Body of pancreas (tissue), 4 donors: Measurements from ENCODE around the gene NUP37. TPM values are rescaled to one million over a fixed set of nuclear protein-coding genes. Genes with fewer than 3 reads are reported as not detected.

ENCODE experiments used
- ATAC-seq: fragments of 150-250 bp; one replicate; pipeline ENCODE4 v1.9.1; 2016
- DNase-seq, 4 donors: peaks; one replicate each; pipeline ENCODE4 v3.0.0-alpha.2; 2019
- H3K27ac ChIP-seq, 4 donors: fragments of 200-600 bp; sonication (generic); 1 replicate in 3 of 4; 2 replicates in 1 of 4; pipeline versions ENCODE4 v1.5.1 to v1.6.1; 2016 to 2019; ENCODE audit warnings: mild to moderate bottlenecking in 1 of 4, mixed read lengths in 1 of 4, moderate library complexity in 1 of 4
- H3K27me3 ChIP-seq, 2 donors: fragments of 200-600 bp; sonication (generic); one replicate each; pipeline ENCODE4 v1.6.0; 2016; ENCODE audit warnings: mild to moderate bottlenecking in 1 of 2
- H3K36me3 ChIP-seq, 2 donors: fragments of 200-600 bp; sonication (generic); replicated peaks in 1 of 2; 2 replicates each; pipeline ENCODE4 v1.5.1; 2016; ENCODE audit warnings: low read depth in 2 of 2; ENCODE audit not compliant: insufficient read depth in 1 of 2
- H3K4me1 ChIP-seq: fragments of 200-600 bp; sonication (generic); one replicate; pipeline ENCODE4 v1.6.0; 2016
- H3K4me3 ChIP-seq, 2 donors: fragments of 200-600 bp; sonication (generic); 1 replicate in 1 of 2; 2 replicates in 1 of 2; pipeline ENCODE4 v1.5.1; 2016 to 2019
- H3K9me3 ChIP-seq, 3 donors: fragments of 200-600 bp; sonication (generic); 1 replicate in 2 of 3; 2 replicates in 1 of 3; pipeline ENCODE4 v1.5.1; 2016
- CTCF ChIP-seq, 7 experiments: fragments of 450-650 bp in 4 of 7; fragments of 200-600 bp in 3 of 7; sonication (generic) in 3 of 7; IDR thresholded peaks; one replicate each; pipeline ENCODE4 v1.5.1; 2016 to 2019; ENCODE audit warnings: antibody characterized with exemption in 7 of 7
- POLR2A ChIP-seq, 3 donors: fragments of 450-650 bp; IDR thresholded peaks; one replicate each; pipeline ENCODE4 v1.6.1; 2016; ENCODE audit warnings: antibody characterized with exemption in 3 of 3, mild to moderate bottlenecking in 2 of 3
- WGBS, 2 donors: methylation state at CpG; one replicate each; pipeline ENCODE4 v1.1.5; 2017; 5-methylcytosine and 5-hydroxymethylcytosine counted together
- intact Hi-C: fragments of 100-400 bp; cut with DNase I; formaldehyde crosslinking; loops from one replicate; pipeline ENCODE4 v1.15.1; 2023
- total RNA-seq, 2 donors: library from RNA; depleted of rRNA; stranded (reverse); fragments of >200 nt; gene quantifications; one replicate each; pipeline ENCODE4 v1.1.0, GENCODE V29; 2016

The NUP37 gene
- total RNA-seq, 2 donors from 2014 or later: 12.2 TPM

GRCh38 chr12:102120564-102120873 lies 605 bp upstream of the NUP37 start:
- TF ChIP-seq POLR2A (IDR thresholded peaks at IDR 0.05) (no peak), CTCF (IDR thresholded peaks at IDR 0.05) (no peak)
- peaks cover 0 to 2% of the 10 kb centered on the region in 2 donors for H3K36me3 ChIP-seq
- ATAC-seq: no peak
- intact Hi-C loops: no loop called here
- WGBS, 2 donors: 1 to 3% methylated on average over 4 of the region's 4 CpGs
- no peak for DNase-seq
- peak overlapping the region; percentile 77 to 79 for H3K4me3 ChIP-seq
- peaks cover 13% of the 10 kb centered on the region for H3K4me1 ChIP-seq
- no peaks in the 10 kb centered on the region for H3K9me3 ChIP-seq
- H3K27ac ChIP-seq: peak overlapping the region in 1 of 4 donors; percentile 65
- H3K27me3 ChIP-seq: no peaks in the 10 kb centered on the region

- Histone ChIP-seq H3K9me3 (no peaks in the 10 kb centered on the region), H3K4me3 (no peak overlapping the region), H3K27me3 (no peaks in the 10 kb centered on the region), H3K36me3 (peaks cover 0 to 2% of the 10 kb centered on the region in 2 donors), H3K27ac (no peak overlapping the region), H3K4me1 (peaks cover 13% of the 10 kb centered on the region)
- no peak for ATAC-seq
- intact Hi-C loops: no loop called here
- no peak for DNase-seq
- TF ChIP-seq CTCF (IDR thresholded peaks at IDR 0.05) (no peak), POLR2A (IDR thresholded peaks at IDR 0.05) (no peak)
- 67 to 79% methylated on average over 2 of the region's 2 CpGs for WGBS, 2 donors
Observed at GRCh38 chr12:102118874-102119273, 1.0 kb downstream of the NUP37 start.

GRCh38 chr12:102116392-102116791 lies 3.5 kb downstream of the NUP37 start:
- Histone ChIP-seq H3K27ac (no peak overlapping the region), H3K9me3 (no peaks in the 10 kb centered on the region), H3K4me1 (peaks cover 13% of the 10 kb centered on the region), H3K36me3 (peaks cover 0 to 2% of the 10 kb centered on the region in 2 donors), H3K4me3 (no peak overlapping the region), H3K27me3 (no peaks in the 10 kb centered on the region)
- intact Hi-C loops: no loop called here
- no peak for ATAC-seq
- no peak for TF ChIP-seq CTCF (IDR thresholded peaks at IDR 0.05)
- TF ChIP-seq POLR2A (IDR thresholded peaks at IDR 0.05): no peak
- DNase-seq: no peak
- WGBS, 2 donors: 90 to 92% methylated on average over 7 of the region's 7 CpGs

- ATAC-seq: no peak
- no peak for TF ChIP-seq POLR2A (IDR thresholded peaks at IDR 0.05)
- no peak for TF ChIP-seq CTCF (IDR thresholded peaks at IDR 0.05)
- whole genome bisulfite sequencing, 2 donors: 64 to 71% methylated on average over 2 of the region's 2 CpGs
Observed at GRCh38 chr12:102114212-102114611, 5.7 kb downstream of the NUP37 start.

GRCh38 chr12:102110782-102111181 lies 9.1 kb downstream of the NUP37 start:
- H3K27ac ChIP-seq: no peak overlapping the region
- H3K27me3 ChIP-seq: no peaks in the 10 kb centered on the region
- no peak for ATAC-seq
- H3K36me3 ChIP-seq: no peaks in the 10 kb centered on the region
- no peaks in the 10 kb centered on the region for H3K4me1 ChIP-seq
- no peak for DNase-seq
- TF ChIP-seq POLR2A (IDR thresholded peaks at IDR 0.05) (no peak), CTCF (IDR thresholded peaks at IDR 0.05) (no peak)
- intact Hi-C loops: no loop called here
- H3K4me3 ChIP-seq: no peak overlapping the region
- H3K9me3 ChIP-seq: no peaks in the 10 kb centered on the region

More at GRCh38 chr12:102114212-102114611, 5.7 kb downstream of the NUP37 start:
- H3K9me3 ChIP-seq: no peaks in the 10 kb centered on the region
- intact Hi-C loops: no loop called here
- H3K27ac ChIP-seq: no peak overlapping the region
- H3K36me3 ChIP-seq: peaks cover 0 to 2% of the 10 kb centered on the region in 2 donors
- no peaks in the 10 kb centered on the region for H3K27me3 ChIP-seq
- no peak for DNase-seq
- no peak overlapping the region for H3K4me3 ChIP-seq
- H3K4me1 ChIP-seq: peaks cover 5% of the 10 kb centered on the region
